NCI-H1417 treated with DMSO at 0.1 percent for 48 hours (cell line): ENCODE measurements around the gene CDT1.
"Not testable (repeated sequence)": the region's sequence is repeated elsewhere in the genome, so short reads cannot be mapped to it uniquely, and the experiment has no call there.

Experiments used
- DNase-seq: peaks from one replicate; lab custom pipeline; 2025; lab: John Stamatoyannopoulos, UW

The CDT1 gene

GRCh38 chr16:88816736-88817535 is 13.3 kb downstream of the CDT1 start:
- no peak for DNase-seq

- DNase-seq: no peak
Observed at GRCh38 chr16:88817785-88818574, 14.4 kb downstream of the CDT1 start.

- DNase-seq: no peak
Observed at GRCh38 chr16:88818575-88818874, 14.9 kb downstream of the CDT1 start.

- no peak for DNase-seq
Observed at GRCh38 chr16:88819126-88819525, 15.5 kb downstream of the CDT1 start.

GRCh38 chr16:88820385-88821025 is 16.9 kb downstream of the CDT1 start:
- DNase-seq: no peak

- DNase-seq: no peak
Observed at GRCh38 chr16:88821168-88821850, 17.7 kb downstream of the CDT1 start.

GRCh38 chr16:88822281-88823040 is 18.9 kb downstream of the CDT1 start:
- no peak for DNase-seq

GRCh38 chr16:88823646-88824045 is 20.1 kb downstream of the CDT1 start:
- DNase-seq: not testable (repeated sequence)

- no peak for DNase-seq
Observed at GRCh38 chr16:88824256-88825077, 20.9 kb downstream of the CDT1 start.

- DNase-seq: no peak
Observed at GRCh38 chr16:88825146-88825545, 21.6 kb downstream of the CDT1 start.

GRCh38 chr16:88826070-88826840 is 22.7 kb downstream of the CDT1 start:
- no peak for DNase-seq

GRCh38 chr16:88827727-88828126 is 24.1 kb downstream of the CDT1 start:
- DNase-seq: no peak

- DNase-seq: no peak
Observed at GRCh38 chr16:88828711-88829110, 25.1 kb downstream of the CDT1 start.

- DNase-seq: no peak
Observed at GRCh38 chr16:88830258-88830657, 26.7 kb downstream of the CDT1 start.

GRCh38 chr16:88830783-88831182 is 27.2 kb downstream of the CDT1 start:
- no peak for DNase-seq

- no peak for DNase-seq
Observed at GRCh38 chr16:88831838-88832237, 28.2 kb downstream of the CDT1 start.

GRCh38 chr16:88833086-88833485 is 29.5 kb downstream of the CDT1 start:
- no peak for DNase-seq

- DNase-seq: no peak
Observed at GRCh38 chr16:88834670-88835069, 31.1 kb downstream of the CDT1 start.

- DNase-seq: no peak
Observed at GRCh38 chr16:88835383-88835782, 31.8 kb downstream of the CDT1 start.

- no peak for DNase-seq
Observed at GRCh38 chr16:88835818-88836217, 32.2 kb downstream of the CDT1 start.
